Endothelial cell of umbilical vein (primary cell): ENCODE results near the gene HPRT1. TPM values are rescaled to one million over a fixed set of nuclear protein-coding genes. Genes with fewer than 3 reads are reported as not detected.

Experiments used
- BruUV-seq: library from RNA; stranded (reverse); fragments of 400-500 nt; replicated peaks from 2 replicates; lab custom pipeline; 2021; lab: Mats Ljungman, UMichigan
- CTCF ChIA-PET: fragments of 300-600, 350-600 bp; sonication (Branson Sonifier 250); formaldehyde crosslinking; loops from one replicate; lab custom pipeline; 2021; ENCODE audit warnings: antibody characterized with exemption, inconsistent platforms; lab: Charles Lee
- POLR2A ChIA-PET: fragments of 300-600, 350-600 bp; sonication (Branson Sonifier 250); formaldehyde crosslinking; loops from one replicate; lab custom pipeline; 2021; ENCODE audit warnings: antibody characterized with exemption, inconsistent platforms; lab: Charles Lee
- DNase-seq: peaks from one replicate; pipeline ENCODE4 v3.0.0-alpha.2; 2011; ENCODE audit warnings: low read depth, low spot score
- FAIRE-seq: peaks from 2 replicates; lab custom pipeline; 2011; peaks lifted over from hg19 to GRCh38; lab: Jason Lieb, UNC
- H2AFZ ChIP-seq: 2 replicates; pipeline ENCODE4 v1.6.0; 2012; ENCODE audit warnings: low read depth, low read length, control low read depth, inconsistent platforms
- H3K27ac ChIP-seq: 2 replicates; pipeline ENCODE4 v1.5.1; 2011; ENCODE audit warnings: low read depth, mild to moderate bottlenecking, control low read depth, low read length, moderate library complexity; ENCODE audit not compliant: insufficient read depth
- H3K27me3 ChIP-seq, 2 experiments: 2 replicates each; pipeline versions ENCODE4 v1.6.0 to v1.6.1; 2011; ENCODE audit warnings: low read length in 2 of 2, mixed read lengths in 1 of 2; ENCODE audit not compliant: control insufficient read depth in 2 of 2, insufficient read depth in 2 of 2
- H3K36me3 ChIP-seq, 2 experiments: 2 replicates in 1 of 2; 3 replicates in 1 of 2; pipeline ENCODE4 v1.5.1; 2011; ENCODE audit warnings: low read length in 2 of 2, mild to moderate bottlenecking in 1 of 2, moderate library complexity in 1 of 2; ENCODE audit not compliant: control insufficient read depth in 2 of 2, insufficient read depth in 2 of 2; ENCODE audit errors: extremely low read depth in 1 of 2
- H3K4me1 ChIP-seq: 3 replicates; pipeline ENCODE4 v1.5.1; 2011; ENCODE audit warnings: mild to moderate bottlenecking, low read length; ENCODE audit not compliant: control insufficient read depth, insufficient read depth; ENCODE audit errors: extremely low read depth
- H3K4me2 ChIP-seq: 2 replicates; pipeline ENCODE4 v1.6.1; 2011; ENCODE audit warnings: low read length, control low read depth, mixed read lengths; ENCODE audit not compliant: insufficient read depth
- H3K4me3 ChIP-seq, 3 experiments: fragments of 200-600 bp in 1 of 3; sonication (generic), shearing (Covaris generic) in 1 of 3; replicated peaks in 1 of 3; 2 replicates each; pipeline ENCODE4 v1.5.1; 2011 to 2016; ENCODE audit warnings: control low read depth in 3 of 3, low read length in 3 of 3, mild to moderate bottlenecking in 2 of 3, inconsistent platforms in 1 of 3, low read depth in 1 of 3, moderate library complexity in 1 of 3; ENCODE audit not compliant: insufficient read depth in 1 of 3
- H3K79me2 ChIP-seq: 2 replicates; pipeline ENCODE4 v1.6.0; 2012; ENCODE audit warnings: low read length, inconsistent platforms; ENCODE audit not compliant: control insufficient read depth, insufficient read depth
- H3K9ac ChIP-seq: replicated peaks from 2 replicates; pipeline ENCODE3; 2011; ENCODE audit warnings: low read length, control low read depth; ENCODE audit not compliant: insufficient read depth; ENCODE audit errors: extremely low read depth
- H3K9me1 ChIP-seq: replicated peaks from 3 replicates; pipeline ENCODE4 v1.6.0; 2011; ENCODE audit warnings: mild to moderate bottlenecking, low read length; ENCODE audit not compliant: control insufficient read depth, insufficient read depth; ENCODE audit errors: extremely low read depth
- H3K9me3 ChIP-seq: replicated peaks from 2 replicates; pipeline ENCODE4 v1.5.1; 2012; ENCODE audit warnings: low read length, inconsistent platforms; ENCODE audit not compliant: control insufficient read depth, insufficient read depth
- H4K20me1 ChIP-seq: replicated peaks from 2 replicates; pipeline ENCODE3; 2011; ENCODE audit warnings: mild to moderate bottlenecking, low read length; ENCODE audit not compliant: control insufficient read depth, insufficient read depth; ENCODE audit errors: extremely low read depth
- CTCF ChIP-seq, 2 donors: IDR thresholded peaks; 1 replicate in 1 of 2; 2 replicates in 1 of 2; pipeline ENCODE4 v1.5.1; 2011; ENCODE audit warnings: low read length in 2 of 2, mild to moderate bottlenecking in 2 of 2, moderate library complexity in 2 of 2, control low read depth in 1 of 2, inconsistent platforms in 1 of 2, low read depth in 1 of 2; ENCODE audit not compliant: insufficient read depth in 1 of 2; ENCODE audit errors: extremely low read depth in 1 of 2
- FOS ChIP-seq: IDR thresholded peaks from 2 replicates; pipeline ENCODE4 v1.6.1; 2011; ENCODE audit warnings: mild to moderate bottlenecking, low read length, moderate library complexity, borderline replicate concordance; ENCODE audit not compliant: insufficient read depth
- GATA2 ChIP-seq: IDR thresholded peaks from 2 replicates; pipeline ENCODE4 v1.7.0; 2011; ENCODE audit warnings: low read depth, mild to moderate bottlenecking, moderate library complexity, mixed read lengths, low read length; ENCODE audit not compliant: insufficient read length, insufficient read depth
- JUN ChIP-seq: IDR thresholded peaks from 2 replicates; pipeline ENCODE4 v1.6.1; 2011; ENCODE audit warnings: borderline replicate concordance, low read depth; ENCODE audit not compliant: insufficient read length, insufficient read depth
- MAX ChIP-seq: IDR thresholded peaks from 2 replicates; pipeline ENCODE4 v1.6.1; 2011; ENCODE audit not compliant: insufficient read depth, insufficient read length
- MYC ChIP-seq: IDR thresholded peaks from one replicate; pipeline ENCODE4 v1.6.1; 2011; ENCODE audit warnings: mild to moderate bottlenecking, low read depth, low read length
- POLR2A ChIP-seq: IDR thresholded peaks from 2 replicates; pipeline ENCODE4 v1.6.1; 2012; ENCODE audit warnings: low read depth, mild to moderate bottlenecking, control low read depth, low read length
- POLR2AphosphoS5 ChIP-seq: IDR thresholded peaks from 2 replicates; pipeline ENCODE4 v1.6.1; 2012; ENCODE audit warnings: low read depth, mild to moderate bottlenecking, control low read depth, low read length, moderate library complexity; ENCODE audit not compliant: insufficient read depth
- dilution Hi-C: fragments of 300-500 bp; cut with MboI; formaldehyde crosslinking; loops from one replicate; pipeline ENCODE4 v1.15.0; 2019; ENCODE audit warnings: low sequenced_read_pairs; ENCODE audit not compliant: extremely low pct_ligation_motif_present
- intact Hi-C: fragments of 100-400 bp; cut with micrococcal nuclease; formaldehyde crosslinking; loops from one replicate; pipeline ENCODE4 v1.10.0; 2022
- polyA plus RNA-seq, 4 experiments: library from polyadenylated mRNA; depleted of rRNA in 3 of 4; stranded (reverse) in 3 of 4; unstranded in 1 of 4; fragments of >200 nt; gene quantifications; 2 replicates each; pipeline versions ENCODE4 v1.2.1 to v1.2.3, GENCODE V29; 2011 to 2012; ENCODE audit warnings: missing spikeins in 1 of 4
- total RNA-seq: library from RNA; stranded (reverse); gene quantifications from 2 replicates; pipeline ENCODE4 v1.2.3, GENCODE V29; 2021

HPRT1 gene
- total and polyA plus RNA-seq, 2 donors (not counting 3 experiments of a cell fraction or from before 2014, with no cell fraction given) = 19.2 to 51.0 TPM

GRCh38 chrX:134431894-134432293 is 28.1 kb upstream of the HPRT1 start:
- Histone ChIP-seq H3K9me1 (no peaks in the 10 kb centered on the region), H3K79me2 (no peaks in the 10 kb centered on the region), H3K4me1 (peaks cover 8% of the 10 kb centered on the region), H3K4me3 (no peak overlapping the region), H4K20me1 (no peaks in the 10 kb centered on the region), H3K9ac (no peak overlapping the region), H3K36me3 (no peaks in the 10 kb centered on the region), H3K27me3 (no peaks in the 10 kb centered on the region), H3K9me3 (no peaks in the 10 kb centered on the region), H3K4me2 (no peak overlapping the region), H3K27ac (peak overlapping the region; percentile 28), H2AFZ (no peak overlapping the region)
- TF ChIP-seq MYC (no peak), CTCF (IDR thresholded peaks at IDR 0.05; ENCODE audit: extremely low read depth in 1 of 2, insufficient read depth in 1 of 2, low read depth in 1 of 2, low read length in 2 of 2) (no peak), GATA2 (no peak), POLR2A (no peak), FOS (peak; percentile 77), POLR2AphosphoS5 (no peak), JUN (peak; percentile 54), MAX (no peak)
- BruUV-seq = no TSS peak
- POLR2A ChIA-PET = no interaction called here
- CTCF ChIA-PET = interaction anchor here (1.0 kb wide), 1 partner anchor 332 kb away, joined by 3 read pairs; no protein-coding TSS in a partner anchor
- intact Hi-C loops (loop anchor here (5.0 kb wide), 1 partner anchor 35 kb away; no protein-coding TSS in a partner anchor), dilution Hi-C loops (no loop called here)
- FAIRE-seq (peak; percentile 61), DNase-seq (peak; percentile 54)
